GM12891 (cell line): ENCODE data around the gene KCNQ2.

Experiments
- PAX5 ChIP-seq: IDR thresholded peaks from 2 replicates; pipeline ENCODE4 v1.6.1; 2011; ENCODE audit warnings: low read length, moderate library complexity, mild to moderate bottlenecking; ENCODE audit not compliant: insufficient read depth, severe bottlenecking
- POLR2A ChIP-seq: IDR thresholded peaks from 2 replicates; pipeline ENCODE4 v1.6.1; 2011; ENCODE audit warnings: low read depth, low read length, control low read depth
- POLR2AphosphoS5 ChIP-seq: IDR thresholded peaks from 2 replicates; pipeline ENCODE4 v1.6.1; 2011; ENCODE audit warnings: low read depth, low read length, control low read depth
- POU2F2 ChIP-seq: IDR thresholded peaks from 2 replicates; pipeline ENCODE4 v1.6.1; 2011; ENCODE audit warnings: low read depth, mild to moderate bottlenecking, control low read depth, low read length, moderate library complexity
- SPI1 ChIP-seq: IDR thresholded peaks from 2 replicates; pipeline ENCODE4 v1.6.1; 2011; ENCODE audit warnings: low read depth, low read length, control low read depth
- TAF1 ChIP-seq: IDR thresholded peaks from 2 replicates; pipeline ENCODE4 v1.6.1; 2011; ENCODE audit warnings: low read depth, low read length, control low read depth

DNA sequence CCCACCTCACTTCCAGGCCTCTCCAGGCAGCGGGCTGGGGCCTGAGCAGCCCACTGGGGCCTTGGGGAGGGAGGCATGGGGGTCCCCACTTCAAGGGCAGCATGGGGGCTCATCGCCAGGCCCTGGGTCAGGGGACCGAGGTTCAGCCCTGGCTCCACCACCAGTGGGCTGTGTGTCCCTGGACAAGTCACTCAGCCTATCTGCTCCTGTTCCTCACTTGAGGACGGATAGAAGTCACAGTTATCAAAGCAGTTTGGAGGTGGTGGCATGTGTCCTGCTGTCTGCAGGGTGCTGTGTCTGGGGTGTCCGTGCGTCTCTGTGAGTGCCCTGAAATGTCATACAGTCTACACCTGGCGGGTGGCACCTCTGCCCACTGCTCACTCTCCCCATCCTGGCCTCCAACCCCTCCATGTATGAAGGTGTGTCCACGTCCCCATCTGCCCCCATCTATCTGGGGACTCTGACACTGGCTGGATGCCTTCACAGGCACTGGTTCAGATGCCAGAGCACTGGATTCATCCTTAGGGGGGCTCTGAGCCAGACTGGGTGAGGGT lies 22.8 kb upstream of the KCNQ2 start:
- TF ChIP-seq POU2F2 (no peak), TAF1 (no peak), POLR2A (no peak), POLR2AphosphoS5 (no peak), SPI1 (no peak), PAX5 (no peak)
